Liver (tissue), 9 donors: ENCODE measurements around the gene SCUBE1. TPM values are rescaled to one million over a fixed set of nuclear protein-coding genes. Genes with fewer than 3 reads are reported as not detected.

ENCODE experiments used
- DNase-seq: peaks from one replicate; pipeline ENCODE4 v3.0.0-alpha.2; 2017; ENCODE audit warnings: low spot score
- H3K27ac ChIP-seq, 2 donors: one replicate each; pipeline ENCODE4 v1.7.0; 2013; ENCODE audit warnings: inconsistent platforms in 2 of 2, low read length in 2 of 2, control low read depth in 1 of 2, low read depth in 1 of 2, mild to moderate bottlenecking in 1 of 2
- H3K27me3 ChIP-seq, 4 donors: one replicate each; pipeline versions ENCODE4 v1.6.1 to v1.7.0; 2013; ENCODE audit warnings: low read length in 3 of 4, inconsistent platforms in 1 of 4, mild to moderate bottlenecking in 1 of 4, moderate library complexity in 1 of 4; ENCODE audit not compliant: control insufficient read depth in 4 of 4, insufficient read depth in 4 of 4
- H3K36me3 ChIP-seq, 4 donors: one replicate each; pipeline versions ENCODE4 v1.6.1 to v1.7.0; 2013; ENCODE audit warnings: low read length in 3 of 4, mild to moderate bottlenecking in 3 of 4, low read depth in 1 of 4, moderate library complexity in 1 of 4; ENCODE audit not compliant: control insufficient read depth in 4 of 4, insufficient read depth in 3 of 4
- H3K4me1 ChIP-seq, 4 donors: one replicate each; pipeline versions ENCODE4 v1.6.1 to v1.7.0; 2013; ENCODE audit warnings: low read length in 3 of 4, mild to moderate bottlenecking in 3 of 4, moderate library complexity in 1 of 4; ENCODE audit not compliant: control insufficient read depth in 4 of 4, insufficient read depth in 4 of 4
- H3K4me3 ChIP-seq, 3 donors: one replicate each; pipeline versions ENCODE4 v1.6.1 to v1.7.0; 2013; ENCODE audit warnings: low read length in 3 of 3, control low read depth in 1 of 3, low read depth in 1 of 3, mild to moderate bottlenecking in 1 of 3
- H3K9ac ChIP-seq, 2 donors: one replicate each; pipeline ENCODE4 v1.7.0; 2013; ENCODE audit warnings: low read length in 2 of 2, mild to moderate bottlenecking in 2 of 2, moderate library complexity in 2 of 2, control low read depth in 1 of 2, low read depth in 1 of 2
- H3K9me3 ChIP-seq, 4 donors: one replicate each; pipeline versions ENCODE4 v1.6.1 to v1.7.0; 2013; ENCODE audit warnings: low read length in 3 of 4; ENCODE audit not compliant: control insufficient read depth in 4 of 4
- EGR1 ChIP-seq, 2 donors: IDR thresholded peaks; 2 replicates each; pipeline ENCODE4 v1.6.1; 2016 to 2018; ENCODE audit warnings: antibody characterized with exemption in 2 of 2, low read depth in 2 of 2
- FOXA1 ChIP-seq: IDR thresholded peaks from 2 replicates; pipeline ENCODE4 v1.6.1; 2016; ENCODE audit warnings: antibody characterized with exemption
- FOXA2 ChIP-seq: IDR thresholded peaks from 2 replicates; pipeline ENCODE4 v1.6.1; 2016; ENCODE audit warnings: antibody characterized with exemption
- GABPA ChIP-seq, 2 donors: IDR thresholded peaks in 1 of 2; conservative IDR thresholded peaks in 1 of 2; 2 replicates each; pipeline ENCODE4 v1.6.1; 2016; ENCODE audit warnings: antibody characterized with exemption in 2 of 2, mild to moderate bottlenecking in 1 of 2, moderate library complexity in 1 of 2
- HNF4G ChIP-seq: IDR thresholded peaks from 2 replicates; pipeline ENCODE4 v1.6.1; 2016; ENCODE audit warnings: antibody characterized with exemption
- JUND ChIP-seq, 2 donors: IDR thresholded peaks; 2 replicates each; pipeline ENCODE4 v1.6.1; 2016; ENCODE audit warnings: antibody characterized with exemption in 2 of 2
- NR2F2 ChIP-seq: IDR thresholded peaks from 2 replicates; pipeline ENCODE4 v1.6.1; 2016; ENCODE audit warnings: antibody characterized with exemption
- RXRA ChIP-seq, 2 donors: IDR thresholded peaks; 2 replicates each; pipeline ENCODE4 v1.6.1; 2017 to 2018; ENCODE audit warnings: antibody characterized with exemption in 2 of 2, mild to moderate bottlenecking in 1 of 2
- TAF1 ChIP-seq: conservative IDR thresholded peaks from 2 replicates; pipeline ENCODE4 v1.6.1; 2016; ENCODE audit warnings: antibody characterized with exemption, mild to moderate bottlenecking
- YY1 ChIP-seq: IDR thresholded peaks from 2 replicates; pipeline ENCODE4 v1.6.1; 2016; ENCODE audit warnings: antibody characterized with exemption, mild to moderate bottlenecking
- WGBS: extraction: QIAGEN DNeasy Blood & Tissue Kit; methylation state at CpG from one replicate; pipeline ENCODE4 v1.1.7; 2013; 5-methylcytosine and 5-hydroxymethylcytosine counted together
- polyA plus RNA-seq, 2 donors: library from polyadenylated mRNA; stranded (reverse) in 1 of 2; unstranded in 1 of 2; fragments of 200-250 nt in 1 of 2; fragments of >200 nt in 1 of 2; fragmentation: Nextera tagmentation in 1 of 2; extraction: Ambion mirVana in 1 of 2; gene quantifications; one replicate each; pipeline versions ENCODE4 v1.2.1 to v1.2.3, GENCODE V29; 2013 to 2015
- total RNA-seq, 2 donors: library from RNA; depleted of rRNA; stranded (reverse); fragments of >200 nt; gene quantifications; one replicate each; pipeline ENCODE4 v1.2.3, GENCODE V29; 2014
- TF ChIP-seq, protein P1 (sequence below): IDR thresholded peaks from 2 replicates; pipeline ENCODE4 v1.6.1; 2016; ENCODE audit warnings: antibody characterized with exemption, mild to moderate bottlenecking
- TF ChIP-seq, protein P2 (sequence below): IDR thresholded peaks from 2 replicates; pipeline ENCODE4 v1.6.1; 2016; ENCODE audit warnings: antibody characterized with exemption
- TF ChIP-seq, protein P3 (sequence below): IDR thresholded peaks from 2 replicates; pipeline ENCODE4 v1.6.1; 2016; ENCODE audit warnings: antibody characterized with exemption
- TF ChIP-seq, protein P4 (sequence below): IDR thresholded peaks from 2 replicates; pipeline ENCODE4 v1.6.1; 2016; ENCODE audit warnings: antibody characterized with exemption
- donor health status: healthy.
- donor health status: healthy.
- donor health status: healthy.
- donor health status: healthy.
- donor health status: healthy.

SCUBE1 gene
- total and polyA plus RNA-seq, 4 donors = 0.07 to 0.46 (median 0.08) TPM; not detected in 1

- no peaks in the 10 kb centered on the region for H3K36me3 ChIP-seq
- no peaks in the 10 kb centered on the region for H3K4me1 ChIP-seq
- no peak overlapping the region for H3K4me3 ChIP-seq
- no peak for DNase-seq
- WGBS = 82% methylated on average over 10 of the region's 10 CpGs
- H3K27me3 ChIP-seq = no peaks in the 10 kb centered on the region
- no peak overlapping the region for H3K27ac ChIP-seq
- no peak for TF ChIP-seq RXRA (IDR thresholded peaks at IDR 0.05)
- TF ChIP-seq, protein P1, sequence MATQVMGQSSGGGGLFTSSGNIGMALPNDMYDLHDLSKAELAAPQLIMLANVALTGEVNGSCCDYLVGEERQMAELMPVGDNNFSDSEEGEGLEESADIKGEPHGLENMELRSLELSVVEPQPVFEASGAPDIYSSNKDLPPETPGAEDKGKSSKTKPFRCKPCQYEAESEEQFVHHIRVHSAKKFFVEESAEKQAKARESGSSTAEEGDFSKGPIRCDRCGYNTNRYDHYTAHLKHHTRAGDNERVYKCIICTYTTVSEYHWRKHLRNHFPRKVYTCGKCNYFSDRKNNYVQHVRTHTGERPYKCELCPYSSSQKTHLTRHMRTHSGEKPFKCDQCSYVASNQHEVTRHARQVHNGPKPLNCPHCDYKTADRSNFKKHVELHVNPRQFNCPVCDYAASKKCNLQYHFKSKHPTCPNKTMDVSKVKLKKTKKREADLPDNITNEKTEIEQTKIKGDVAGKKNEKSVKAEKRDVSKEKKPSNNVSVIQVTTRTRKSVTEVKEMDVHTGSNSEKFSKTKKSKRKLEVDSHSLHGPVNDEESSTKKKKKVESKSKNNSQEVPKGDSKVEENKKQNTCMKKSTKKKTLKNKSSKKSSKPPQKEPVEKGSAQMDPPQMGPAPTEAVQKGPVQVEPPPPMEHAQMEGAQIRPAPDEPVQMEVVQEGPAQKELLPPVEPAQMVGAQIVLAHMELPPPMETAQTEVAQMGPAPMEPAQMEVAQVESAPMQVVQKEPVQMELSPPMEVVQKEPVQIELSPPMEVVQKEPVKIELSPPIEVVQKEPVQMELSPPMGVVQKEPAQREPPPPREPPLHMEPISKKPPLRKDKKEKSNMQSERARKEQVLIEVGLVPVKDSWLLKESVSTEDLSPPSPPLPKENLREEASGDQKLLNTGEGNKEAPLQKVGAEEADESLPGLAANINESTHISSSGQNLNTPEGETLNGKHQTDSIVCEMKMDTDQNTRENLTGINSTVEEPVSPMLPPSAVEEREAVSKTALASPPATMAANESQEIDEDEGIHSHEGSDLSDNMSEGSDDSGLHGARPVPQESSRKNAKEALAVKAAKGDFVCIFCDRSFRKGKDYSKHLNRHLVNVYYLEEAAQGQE = no peak
- no peak for TF ChIP-seq TAF1
- no peak for TF ChIP-seq NR2F2
- TF ChIP-seq, protein P2, sequence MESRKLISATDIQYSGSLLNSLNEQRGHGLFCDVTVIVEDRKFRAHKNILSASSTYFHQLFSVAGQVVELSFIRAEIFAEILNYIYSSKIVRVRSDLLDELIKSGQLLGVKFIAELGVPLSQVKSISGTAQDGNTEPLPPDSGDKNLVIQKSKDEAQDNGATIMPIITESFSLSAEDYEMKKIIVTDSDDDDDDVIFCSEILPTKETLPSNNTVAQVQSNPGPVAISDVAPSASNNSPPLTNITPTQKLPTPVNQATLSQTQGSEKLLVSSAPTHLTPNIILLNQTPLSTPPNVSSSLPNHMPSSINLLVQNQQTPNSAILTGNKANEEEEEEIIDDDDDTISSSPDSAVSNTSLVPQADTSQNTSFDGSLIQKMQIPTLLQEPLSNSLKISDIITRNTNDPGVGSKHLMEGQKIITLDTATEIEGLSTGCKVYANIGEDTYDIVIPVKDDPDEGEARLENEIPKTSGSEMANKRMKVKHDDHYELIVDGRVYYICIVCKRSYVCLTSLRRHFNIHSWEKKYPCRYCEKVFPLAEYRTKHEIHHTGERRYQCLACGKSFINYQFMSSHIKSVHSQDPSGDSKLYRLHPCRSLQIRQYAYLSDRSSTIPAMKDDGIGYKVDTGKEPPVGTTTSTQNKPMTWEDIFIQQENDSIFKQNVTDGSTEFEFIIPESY = no peak
- no peak for TF ChIP-seq HNF4G
- TF ChIP-seq YY1 = no peak
- no peak for TF ChIP-seq FOXA1
- no peak for TF ChIP-seq JUND (IDR thresholded peaks at IDR 0.05)
- no peak for TF ChIP-seq GABPA (IDR thresholded peaks at IDR 0.05 in 1 of 2, conservative IDR thresholded peaks at IDR 0.05 in 1 of 2)
- TF ChIP-seq, protein P3, sequence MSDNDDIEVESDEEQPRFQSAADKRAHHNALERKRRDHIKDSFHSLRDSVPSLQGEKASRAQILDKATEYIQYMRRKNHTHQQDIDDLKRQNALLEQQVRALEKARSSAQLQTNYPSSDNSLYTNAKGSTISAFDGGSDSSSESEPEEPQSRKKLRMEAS = no peak
- TF ChIP-seq, protein P4, sequence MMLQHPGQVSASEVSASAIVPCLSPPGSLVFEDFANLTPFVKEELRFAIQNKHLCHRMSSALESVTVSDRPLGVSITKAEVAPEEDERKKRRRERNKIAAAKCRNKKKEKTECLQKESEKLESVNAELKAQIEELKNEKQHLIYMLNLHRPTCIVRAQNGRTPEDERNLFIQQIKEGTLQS = no peak
- H3K9ac ChIP-seq = no peak overlapping the region
- H3K9me3 ChIP-seq = no peaks in the 10 kb centered on the region
Measured at GRCh38 chr22:43245717-43246116, 97.5 kb downstream of the SCUBE1 start.

- H3K9ac ChIP-seq = no peak overlapping the region
- H3K27me3 ChIP-seq = no peaks in the 10 kb centered on the region
- H3K4me3 ChIP-seq = no peak overlapping the region
- TF ChIP-seq FOXA2 = no peak
- TF ChIP-seq EGR1 (IDR thresholded peaks at IDR 0.05; ENCODE audit: low read depth in 2 of 2) = no peak
- no peak for TF ChIP-seq GABPA (IDR thresholded peaks at IDR 0.05 in 1 of 2, conservative IDR thresholded peaks at IDR 0.05 in 1 of 2)
- H3K9me3 ChIP-seq = no peaks in the 10 kb centered on the region
- peaks cover 0 to under 1% (median 0%) of the 10 kb centered on the region in 4 donors for H3K4me1 ChIP-seq
- no peak for DNase-seq
- H3K27ac ChIP-seq = no peak overlapping the region
- 87% methylated on average over 24 of the region's 24 CpGs for WGBS
- no peaks in the 10 kb centered on the region for H3K36me3 ChIP-seq
Measured at GRCh38 chr22:43244803-43245527, 98.2 kb downstream of the SCUBE1 start.
